ENCODE data around the gene SEMA3C.

DNA sequence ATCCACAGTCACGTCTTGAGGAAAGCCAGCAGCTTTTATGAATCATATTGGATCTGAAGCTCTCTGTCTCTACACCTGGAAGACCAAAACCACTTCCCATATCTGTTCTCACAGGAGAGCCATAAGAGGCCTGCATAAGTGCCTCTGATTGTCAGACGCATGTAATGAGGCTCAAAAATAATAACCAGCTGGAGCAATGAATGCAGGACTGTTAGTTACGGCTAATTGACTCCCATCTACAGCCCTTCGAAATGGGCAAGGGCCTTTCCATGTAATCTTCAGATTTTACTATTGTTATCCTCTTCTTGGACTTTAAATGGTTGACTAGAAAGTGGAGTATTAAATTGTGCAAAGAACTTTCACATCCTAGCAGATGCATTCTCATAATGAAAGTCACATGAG, 4.4 kb upstream of the SEMA3C start:
- TF ChIP-seq, protein P1, sequence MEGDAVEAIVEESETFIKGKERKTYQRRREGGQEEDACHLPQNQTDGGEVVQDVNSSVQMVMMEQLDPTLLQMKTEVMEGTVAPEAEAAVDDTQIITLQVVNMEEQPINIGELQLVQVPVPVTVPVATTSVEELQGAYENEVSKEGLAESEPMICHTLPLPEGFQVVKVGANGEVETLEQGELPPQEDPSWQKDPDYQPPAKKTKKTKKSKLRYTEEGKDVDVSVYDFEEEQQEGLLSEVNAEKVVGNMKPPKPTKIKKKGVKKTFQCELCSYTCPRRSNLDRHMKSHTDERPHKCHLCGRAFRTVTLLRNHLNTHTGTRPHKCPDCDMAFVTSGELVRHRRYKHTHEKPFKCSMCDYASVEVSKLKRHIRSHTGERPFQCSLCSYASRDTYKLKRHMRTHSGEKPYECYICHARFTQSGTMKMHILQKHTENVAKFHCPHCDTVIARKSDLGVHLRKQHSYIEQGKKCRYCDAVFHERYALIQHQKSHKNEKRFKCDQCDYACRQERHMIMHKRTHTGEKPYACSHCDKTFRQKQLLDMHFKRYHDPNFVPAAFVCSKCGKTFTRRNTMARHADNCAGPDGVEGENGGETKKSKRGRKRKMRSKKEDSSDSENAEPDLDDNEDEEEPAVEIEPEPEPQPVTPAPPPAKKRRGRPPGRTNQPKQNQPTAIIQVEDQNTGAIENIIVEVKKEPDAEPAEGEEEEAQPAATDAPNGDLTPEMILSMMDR (IDR thresholded peaks at IDR 0.05; ENCODE audit: borderline replicate concordance, extremely low read depth, low read length, poor library complexity, severe bottlenecking), result no peak
- no peak for TF ChIP-seq EZH2 (IDR thresholded peaks at IDR 0.05; ENCODE audit: borderline replicate concordance, low read depth, low read length, severe bottlenecking)
